22Rv1 (cell line): ENCODE data around the gene THRA.

Experiments
- ZFX ChIP-seq: fragments of 450-650 bp; IDR thresholded peaks from 2 replicates; pipeline ENCODE4 v1.6.1; 2017; ENCODE audit warnings: antibody characterized with exemption, borderline replicate concordance
- TF ChIP-seq, protein P1 (sequence below): fragments of 450-650 bp; IDR thresholded peaks from 2 replicates; pipeline ENCODE4 v1.5.1; 2017; ENCODE audit warnings: mild to moderate bottlenecking

DNA sequence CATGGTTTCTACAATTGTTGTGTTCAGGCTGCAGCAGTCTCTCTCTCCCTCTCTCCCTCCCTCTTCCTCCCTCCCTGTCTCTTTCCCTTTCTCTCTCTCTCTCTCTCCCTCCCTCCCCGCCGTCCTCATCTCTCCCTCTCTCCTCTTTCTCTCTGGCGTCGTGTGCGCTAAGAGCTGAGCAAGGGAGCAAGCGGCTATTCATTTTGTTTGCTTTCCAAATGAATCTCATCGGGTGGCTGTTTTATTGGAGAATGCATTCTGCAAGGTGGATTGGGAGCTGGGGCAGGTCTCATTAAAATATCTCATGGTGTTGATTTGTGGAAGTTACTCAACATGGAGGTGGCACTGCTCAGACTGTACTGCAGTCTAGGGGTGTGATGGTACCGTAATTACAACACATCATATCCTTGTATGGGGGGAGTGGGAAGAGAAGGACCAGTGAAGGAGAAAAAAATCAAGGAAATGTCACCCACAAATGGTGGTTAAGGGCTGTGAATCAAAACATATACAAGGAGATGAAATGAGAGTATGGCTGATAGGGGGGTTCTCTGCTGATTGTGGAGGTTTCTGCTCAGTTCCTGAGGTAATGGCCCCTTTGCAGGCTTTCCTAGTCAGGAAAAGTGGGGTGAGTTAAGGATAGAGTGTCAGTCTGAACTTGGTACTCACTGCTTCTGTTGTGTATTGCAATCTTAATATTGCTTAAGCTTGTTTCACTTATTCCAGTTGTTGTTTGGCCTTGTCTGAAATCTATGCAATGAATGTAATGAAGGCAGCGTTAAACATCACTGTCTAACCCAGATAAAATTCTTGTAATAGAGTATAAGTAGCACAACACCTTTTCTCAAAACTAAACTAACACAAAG is 61.7 kb downstream of the THRA start:
- TF ChIP-seq, protein P1, sequence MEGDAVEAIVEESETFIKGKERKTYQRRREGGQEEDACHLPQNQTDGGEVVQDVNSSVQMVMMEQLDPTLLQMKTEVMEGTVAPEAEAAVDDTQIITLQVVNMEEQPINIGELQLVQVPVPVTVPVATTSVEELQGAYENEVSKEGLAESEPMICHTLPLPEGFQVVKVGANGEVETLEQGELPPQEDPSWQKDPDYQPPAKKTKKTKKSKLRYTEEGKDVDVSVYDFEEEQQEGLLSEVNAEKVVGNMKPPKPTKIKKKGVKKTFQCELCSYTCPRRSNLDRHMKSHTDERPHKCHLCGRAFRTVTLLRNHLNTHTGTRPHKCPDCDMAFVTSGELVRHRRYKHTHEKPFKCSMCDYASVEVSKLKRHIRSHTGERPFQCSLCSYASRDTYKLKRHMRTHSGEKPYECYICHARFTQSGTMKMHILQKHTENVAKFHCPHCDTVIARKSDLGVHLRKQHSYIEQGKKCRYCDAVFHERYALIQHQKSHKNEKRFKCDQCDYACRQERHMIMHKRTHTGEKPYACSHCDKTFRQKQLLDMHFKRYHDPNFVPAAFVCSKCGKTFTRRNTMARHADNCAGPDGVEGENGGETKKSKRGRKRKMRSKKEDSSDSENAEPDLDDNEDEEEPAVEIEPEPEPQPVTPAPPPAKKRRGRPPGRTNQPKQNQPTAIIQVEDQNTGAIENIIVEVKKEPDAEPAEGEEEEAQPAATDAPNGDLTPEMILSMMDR: no peak
- no peak for TF ChIP-seq ZFX
